ENCODE data around the gene NOTCH2.
"Not testable (repeated sequence)": the region's sequence is repeated elsewhere in the genome, so short reads cannot be mapped to it uniquely, and the experiment has no call there.

NOTCH2 gene

DNA sequence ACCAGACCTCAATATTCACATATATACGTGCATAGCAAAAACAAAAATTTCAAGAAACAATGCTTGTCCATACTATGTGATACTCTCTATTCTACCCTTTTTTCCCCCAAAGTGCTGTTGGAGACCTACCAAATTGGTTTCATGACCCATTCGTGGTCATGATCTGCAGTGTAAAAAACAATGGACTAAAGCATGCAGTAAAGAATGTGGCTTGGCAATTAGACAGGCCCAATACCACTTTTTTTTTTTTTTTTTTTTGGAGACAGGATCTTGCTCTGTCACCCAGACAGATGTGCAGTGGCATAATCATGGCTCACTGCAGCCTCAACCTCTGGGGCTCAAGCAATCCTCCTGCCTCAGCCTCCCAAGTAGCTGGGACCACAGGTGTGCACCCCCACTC lies 21.3 kb downstream of the NOTCH2 start:
- not testable (repeated sequence) for DNase-seq

DNA sequence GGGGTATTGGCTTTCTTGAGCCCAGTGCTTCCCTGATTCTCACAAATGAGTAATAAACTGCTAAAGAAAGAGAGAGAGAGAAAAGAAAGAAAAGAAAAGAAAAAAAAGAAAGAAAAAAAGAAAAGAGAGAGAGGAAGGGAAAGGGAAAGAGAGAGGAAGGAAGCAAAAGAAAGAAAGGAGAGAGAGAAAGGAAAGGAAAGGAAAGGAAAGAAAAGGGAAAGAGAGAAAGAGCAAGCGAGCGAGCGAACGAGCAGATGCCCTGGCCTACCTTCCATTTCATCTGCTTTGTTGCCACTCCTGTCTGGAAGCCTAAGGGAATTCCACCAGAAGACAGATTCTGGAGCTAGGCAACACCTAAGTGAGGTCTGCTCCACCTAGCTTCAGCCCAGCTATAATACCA lies 27.7 kb downstream of the NOTCH2 start:
- not testable (repeated sequence) for DNase-seq

DNA sequence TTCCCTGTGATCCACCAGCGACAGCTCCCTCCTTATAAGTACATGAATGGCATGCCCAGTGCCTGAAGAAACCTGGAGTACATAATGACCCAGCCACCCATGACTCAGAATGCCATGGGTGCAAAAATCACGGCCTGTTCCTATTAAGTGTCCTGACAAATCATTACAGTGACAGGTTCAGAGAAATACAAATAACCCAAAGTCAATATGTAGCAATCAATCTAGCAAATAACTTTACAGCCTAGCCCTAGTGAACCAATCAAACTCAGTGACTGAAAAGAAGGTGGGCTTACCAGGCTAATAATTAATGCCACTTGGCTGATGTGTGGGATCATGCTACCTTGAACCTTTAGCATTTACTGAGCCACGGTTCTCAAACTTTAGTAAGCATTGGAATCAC lies 37.2 kb downstream of the NOTCH2 start:
- DNase-seq, result not testable (repeated sequence)

DNA sequence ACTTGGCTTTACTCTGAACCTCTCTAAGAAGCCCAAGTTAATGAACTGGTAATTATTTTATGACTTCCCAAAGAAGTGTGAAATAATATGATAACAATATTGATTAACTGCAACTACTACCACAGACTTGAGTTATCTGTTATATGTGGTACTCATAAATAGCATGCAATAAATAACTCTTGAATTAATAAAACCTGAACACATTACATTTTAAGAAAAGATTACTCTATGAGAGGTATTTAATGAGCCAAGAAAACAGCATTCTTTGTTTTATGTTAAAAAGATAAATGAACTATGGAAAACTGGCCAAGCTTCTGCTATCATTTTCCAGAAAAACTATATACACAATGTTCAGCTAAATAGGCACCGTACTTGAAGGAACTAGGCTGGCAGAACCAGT lies 45.7 kb downstream of the NOTCH2 start:
- not testable (repeated sequence) for DNase-seq

DNA sequence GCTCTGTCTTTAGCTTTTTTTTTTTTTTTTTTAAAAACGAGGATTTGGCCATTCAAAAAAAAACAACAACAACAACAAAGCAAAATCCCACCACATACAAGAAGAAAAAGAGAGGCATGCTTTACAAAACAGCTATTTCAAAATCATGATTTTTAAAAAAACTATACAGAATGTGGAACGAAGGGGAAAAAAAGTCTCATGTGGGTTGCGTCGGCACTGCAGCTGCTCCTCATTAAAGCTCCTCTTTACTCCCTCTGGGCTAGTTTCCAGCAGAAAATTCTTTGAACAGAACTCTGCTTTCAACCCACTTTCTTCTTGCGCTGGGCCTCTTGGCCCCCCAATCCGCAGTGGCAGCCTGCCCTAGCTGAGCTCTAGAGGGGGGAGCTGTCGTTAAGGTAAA lies 54.5 kb downstream of the NOTCH2 start:
- DNase-seq, result not testable (repeated sequence)

DNA sequence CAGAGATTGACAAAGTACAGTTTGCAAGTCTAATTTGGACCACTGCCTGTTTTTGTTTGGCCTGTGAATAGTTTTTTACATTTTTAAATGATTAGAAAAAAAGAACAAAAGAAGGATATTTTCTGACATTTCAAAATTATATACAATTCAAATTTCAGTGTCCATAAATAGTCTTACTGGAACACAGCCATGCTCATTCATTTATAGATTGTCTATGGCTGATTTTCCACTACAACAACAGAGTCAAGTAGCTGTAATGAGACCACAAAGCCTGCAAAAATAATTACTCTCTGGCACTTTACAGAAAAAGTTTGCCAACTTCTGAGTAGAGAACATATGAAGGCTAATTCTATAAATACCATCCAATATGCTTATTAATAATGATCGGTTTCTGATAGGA lies 61.1 kb downstream of the NOTCH2 start:
- DNase-seq, result not testable (repeated sequence)

DNA sequence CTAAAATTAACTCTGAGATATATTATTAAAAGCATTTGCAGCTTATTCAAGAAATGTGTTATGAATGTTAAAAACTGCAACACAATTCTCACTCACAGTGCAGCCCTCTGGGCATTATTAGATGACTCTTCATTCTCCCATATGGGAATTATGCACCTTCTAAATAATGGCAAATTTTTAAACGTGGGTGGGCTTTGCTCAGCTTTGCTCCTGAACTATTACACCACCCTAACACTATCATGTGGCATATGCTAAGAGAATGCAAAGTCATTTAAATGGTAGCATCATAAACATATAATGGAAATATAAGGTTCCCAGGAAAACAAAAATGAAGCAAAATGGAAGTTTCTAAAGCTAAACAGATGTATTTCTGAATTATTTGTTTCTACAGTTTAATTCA lies 61.6 kb downstream of the NOTCH2 start:
- not testable (repeated sequence) for DNase-seq

DNA sequence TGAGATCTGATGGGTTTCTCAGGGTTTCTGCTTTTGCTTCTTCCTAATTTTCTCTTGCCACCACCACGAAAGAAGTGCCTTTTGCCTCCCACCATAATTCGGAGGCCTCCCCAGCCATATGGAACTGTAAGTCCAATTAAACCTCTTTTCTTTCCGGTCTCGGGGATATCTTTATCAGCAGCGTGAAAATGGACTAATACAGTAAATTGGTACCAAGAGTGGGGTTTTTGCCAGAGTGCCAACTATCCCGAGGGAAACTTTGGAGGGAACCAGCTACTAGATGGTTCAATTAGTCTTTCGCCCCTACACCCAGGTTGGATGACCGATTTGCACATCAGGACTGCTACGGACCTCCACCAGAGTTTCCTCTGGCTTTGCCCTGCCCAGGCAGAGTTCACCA lies 68.4 kb downstream of the NOTCH2 start:
- DNase-seq, result not testable (repeated sequence)

DNA sequence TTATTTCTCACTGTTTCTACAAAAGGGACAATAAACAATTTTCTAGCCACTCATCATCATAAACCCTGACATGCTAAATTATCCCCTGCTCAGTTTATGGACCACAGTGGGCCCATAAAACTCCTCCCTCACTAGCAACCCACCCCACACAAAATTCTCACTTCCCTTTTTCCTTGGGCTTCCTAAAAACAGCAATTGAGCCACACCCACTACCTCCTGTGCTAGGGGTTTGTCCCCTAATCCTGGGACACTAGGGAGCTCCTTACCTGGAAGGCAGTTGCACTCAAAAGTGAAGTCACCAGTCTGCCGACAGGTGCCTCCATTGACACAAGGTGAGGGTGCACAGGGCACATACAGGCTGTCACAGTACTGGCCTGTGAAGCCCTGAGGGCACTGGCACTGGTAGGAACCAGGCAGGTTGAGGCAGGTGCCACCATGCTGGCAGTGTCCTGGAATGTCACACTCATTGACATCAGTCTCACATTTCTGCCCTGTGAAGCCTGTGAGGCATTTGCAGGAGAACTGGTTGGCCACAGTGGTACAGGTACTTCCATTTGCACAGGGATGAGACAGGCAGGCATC lies 72.6 kb downstream of the NOTCH2 start:
- not testable (repeated sequence) for DNase-seq

DNA sequence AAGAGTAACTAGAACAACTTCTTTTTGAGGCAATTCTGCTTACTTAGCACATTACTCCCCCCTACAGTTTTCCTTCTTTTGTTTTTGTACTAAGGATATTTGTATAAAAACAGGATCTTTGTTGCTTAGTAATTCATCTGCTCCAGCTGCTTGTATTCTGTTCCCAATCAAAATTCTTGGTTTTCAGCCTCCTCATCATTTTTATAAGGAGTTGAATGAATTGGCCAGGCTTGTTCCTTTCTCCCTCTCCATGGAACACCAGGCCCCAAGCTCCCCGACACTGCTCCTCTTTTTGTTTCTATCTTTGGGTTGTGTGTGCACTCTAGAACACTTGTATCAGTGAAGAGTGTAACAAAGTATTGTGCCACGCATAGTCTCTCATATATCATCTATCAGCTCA lies 73.5 kb downstream of the NOTCH2 start:
- DNase-seq, result not testable (repeated sequence)

DNA sequence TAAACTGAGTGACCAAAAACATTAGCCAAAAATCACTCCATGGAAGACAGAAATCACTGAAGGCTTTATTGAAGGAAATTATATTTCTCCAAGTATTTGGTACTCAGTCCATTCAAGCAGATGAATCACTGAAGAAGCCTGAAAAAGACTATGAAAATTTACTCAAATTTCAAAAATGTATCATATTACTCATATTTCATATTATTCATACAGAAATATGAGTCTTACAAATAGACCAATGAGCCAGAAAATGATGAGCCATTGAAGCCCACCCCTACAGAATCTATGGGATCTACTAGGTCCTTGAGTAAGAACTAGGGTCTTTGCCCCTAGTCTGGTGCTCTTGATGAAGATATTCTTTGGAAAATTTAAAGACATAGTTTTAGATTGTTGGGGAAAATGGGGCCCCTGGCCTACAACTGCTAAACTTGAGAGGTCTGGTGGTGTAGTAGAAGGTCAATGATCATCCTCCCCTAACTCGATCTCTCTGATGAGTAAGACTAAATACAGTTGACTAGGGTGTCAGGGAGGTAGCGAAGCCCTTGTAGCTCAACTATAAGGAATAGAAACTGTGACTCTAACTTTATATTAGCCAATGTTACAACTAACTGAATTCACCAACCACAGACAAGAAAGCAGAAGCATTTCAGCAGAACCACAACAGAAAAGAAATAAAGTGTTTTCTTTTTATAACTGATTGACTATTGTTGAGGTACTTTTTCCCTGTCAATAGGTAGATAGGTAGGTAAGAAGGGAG lies 81.0 kb downstream of the NOTCH2 start:
- DNase-seq, result no peak

DNA sequence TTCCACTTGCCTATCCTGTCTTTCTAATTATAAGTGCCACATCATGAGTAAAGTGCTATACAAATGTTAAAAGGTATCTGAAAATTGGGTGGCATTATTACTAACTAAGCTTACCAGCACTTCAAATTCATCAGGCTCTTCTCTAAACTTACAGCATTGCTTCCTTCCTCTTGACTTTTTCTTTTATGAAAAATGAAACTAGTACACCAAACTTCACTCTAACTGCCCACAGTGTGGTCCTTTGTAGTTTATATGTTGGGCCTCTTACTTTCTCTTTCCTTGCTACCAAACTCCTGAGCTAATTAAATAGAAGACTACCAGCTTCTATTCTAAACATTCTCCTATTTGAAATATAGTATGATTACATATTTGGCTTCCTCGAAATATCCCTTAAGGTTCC lies 81.8 kb downstream of the NOTCH2 start:
- DNase-seq, result no peak

DNA sequence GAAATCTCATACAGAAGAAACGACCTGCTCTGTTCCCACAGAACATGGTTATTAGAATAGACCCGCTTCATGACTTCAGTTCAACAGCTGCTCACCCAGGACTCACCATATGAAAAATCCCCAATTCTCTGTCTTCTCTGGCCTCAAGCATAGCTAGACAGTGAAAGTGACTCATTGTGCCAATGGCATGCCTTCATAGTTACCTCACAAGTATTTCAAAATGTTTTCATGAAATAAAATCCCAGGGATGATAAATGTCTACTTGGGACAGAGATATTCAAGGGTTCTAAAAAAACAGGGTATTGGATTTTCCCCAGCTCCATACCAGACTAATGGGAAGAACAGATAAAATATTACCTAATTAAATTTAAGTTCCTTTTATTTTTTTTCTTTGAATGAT lies 82.3 kb downstream of the NOTCH2 start:
- DNase-seq, result no peak

DNA sequence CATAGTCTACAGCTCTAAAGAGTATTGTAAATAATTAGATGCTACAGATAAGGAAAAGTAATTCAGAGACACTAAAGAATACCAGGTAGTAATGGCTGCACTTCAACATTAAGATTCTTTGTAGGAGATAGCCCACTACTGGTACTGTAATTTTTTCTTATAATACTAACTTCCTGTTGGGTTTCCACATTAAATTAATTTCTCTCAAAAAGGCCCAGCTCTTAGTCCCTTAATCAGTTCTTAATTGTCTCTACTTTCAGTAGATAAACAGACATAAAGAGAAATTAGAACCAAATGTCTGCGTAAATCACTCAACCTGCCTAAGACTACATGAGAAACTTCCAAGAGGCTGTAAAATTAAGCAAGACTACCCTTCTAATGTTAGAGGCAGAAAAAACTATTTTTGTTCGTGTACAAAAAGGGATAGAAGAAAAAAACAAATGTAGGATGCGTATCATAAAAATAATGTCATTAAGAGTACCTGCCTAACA lies 83.4 kb downstream of the NOTCH2 start:
- no peak for DNase-seq

DNA sequence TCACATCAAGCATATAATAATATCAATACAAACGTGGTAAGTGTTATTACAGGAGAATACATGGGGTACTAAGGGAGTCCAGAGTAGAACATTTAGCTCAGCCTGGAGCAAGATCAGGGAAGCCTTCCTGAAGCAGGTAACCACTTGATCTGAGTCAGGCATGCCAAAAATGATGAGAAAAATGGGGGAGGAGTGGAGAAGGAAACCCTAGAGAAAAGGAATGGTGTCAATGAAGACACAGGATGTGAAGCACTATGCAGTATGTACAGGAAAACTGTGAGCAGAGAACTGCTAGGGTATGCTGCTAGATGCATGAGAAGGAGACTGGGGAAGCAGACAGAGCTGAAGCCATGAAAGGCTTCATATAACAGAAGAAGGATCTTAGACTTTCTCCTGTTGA lies 84.7 kb downstream of the NOTCH2 start:
- DNase-seq, result no peak

DNA sequence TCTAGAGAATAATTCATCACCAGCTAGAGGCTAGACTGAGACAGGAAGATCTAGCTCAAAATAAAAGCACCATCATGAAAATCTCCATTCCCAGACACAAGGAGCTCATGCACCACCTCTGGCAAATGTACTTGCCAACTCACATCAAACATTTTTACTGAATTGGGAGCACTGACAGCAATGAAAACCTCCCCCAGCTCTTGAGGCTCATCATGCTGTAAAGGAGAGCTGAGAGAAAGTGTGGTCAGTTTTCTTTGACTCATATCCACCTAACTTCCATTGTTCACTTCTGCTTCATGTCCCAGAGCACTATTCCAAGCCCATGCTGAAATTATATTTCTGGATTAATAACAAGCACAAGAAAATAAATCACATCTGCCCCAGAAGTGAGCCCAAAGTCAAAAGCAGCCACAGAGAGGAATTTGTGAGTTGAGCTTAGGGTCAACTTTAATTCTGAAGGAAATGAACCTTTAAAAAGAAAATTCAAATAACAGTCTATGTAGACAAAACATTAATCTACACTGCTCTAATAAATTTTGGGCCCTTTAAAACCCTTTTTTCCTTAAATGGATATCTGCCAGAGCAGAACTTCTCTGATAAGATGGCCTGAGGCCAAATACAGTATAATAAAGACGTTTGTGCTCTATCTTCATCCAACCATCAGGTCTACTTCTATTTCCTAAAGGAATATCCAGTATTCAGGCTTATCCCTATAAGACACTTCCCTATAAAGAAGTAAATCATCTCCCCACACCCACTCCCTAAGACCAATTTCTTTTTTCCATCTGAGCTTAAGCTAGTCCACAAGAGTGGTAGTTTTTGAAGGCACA lies 87.3 kb downstream of the NOTCH2 start:
- no peak for DNase-seq

DNA sequence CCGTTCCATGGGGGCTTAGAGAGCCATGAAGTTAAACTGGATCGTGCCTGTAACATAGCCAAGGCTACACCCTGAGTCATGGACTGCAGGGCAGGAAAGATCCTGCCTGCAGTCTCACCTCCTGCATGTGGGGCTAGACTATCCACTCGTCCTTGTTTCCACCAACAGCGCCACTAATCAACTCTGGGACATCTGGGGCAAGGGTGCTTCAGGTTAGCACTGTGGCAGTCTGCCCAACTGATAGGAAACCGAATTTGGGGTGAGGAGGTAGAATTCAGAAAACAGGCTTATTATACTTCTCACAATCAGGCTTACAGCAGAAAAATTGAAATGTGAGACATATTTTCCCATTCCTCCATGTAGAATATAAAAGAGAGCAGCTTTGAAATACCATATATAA lies 88.0 kb downstream of the NOTCH2 start:
- no peak for DNase-seq

DNA sequence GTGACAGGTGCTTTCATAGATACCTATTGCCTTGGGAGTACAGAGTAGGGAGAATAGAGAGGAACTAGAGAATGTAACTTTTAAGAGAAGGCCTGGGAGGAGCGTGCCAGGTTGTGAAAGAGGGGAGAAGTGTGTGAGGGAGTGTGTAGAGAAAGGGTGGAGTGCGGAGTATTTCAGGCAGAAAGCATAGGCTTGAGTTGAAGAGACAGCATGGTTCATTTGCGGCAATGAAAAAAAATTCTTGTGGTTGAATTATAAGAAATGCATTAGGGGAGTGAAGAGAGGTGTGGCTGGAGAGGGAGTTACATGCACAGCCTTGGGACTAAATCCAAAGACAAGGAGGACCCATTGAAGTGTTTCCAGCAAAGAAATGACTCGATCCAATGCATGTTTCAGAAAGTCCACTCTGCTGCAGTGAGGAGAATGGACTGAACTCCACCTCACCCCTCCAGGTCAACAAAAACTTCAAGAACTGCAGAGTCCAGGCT lies 91.4 kb downstream of the NOTCH2 start:
- DNase-seq, result no peak

DNA sequence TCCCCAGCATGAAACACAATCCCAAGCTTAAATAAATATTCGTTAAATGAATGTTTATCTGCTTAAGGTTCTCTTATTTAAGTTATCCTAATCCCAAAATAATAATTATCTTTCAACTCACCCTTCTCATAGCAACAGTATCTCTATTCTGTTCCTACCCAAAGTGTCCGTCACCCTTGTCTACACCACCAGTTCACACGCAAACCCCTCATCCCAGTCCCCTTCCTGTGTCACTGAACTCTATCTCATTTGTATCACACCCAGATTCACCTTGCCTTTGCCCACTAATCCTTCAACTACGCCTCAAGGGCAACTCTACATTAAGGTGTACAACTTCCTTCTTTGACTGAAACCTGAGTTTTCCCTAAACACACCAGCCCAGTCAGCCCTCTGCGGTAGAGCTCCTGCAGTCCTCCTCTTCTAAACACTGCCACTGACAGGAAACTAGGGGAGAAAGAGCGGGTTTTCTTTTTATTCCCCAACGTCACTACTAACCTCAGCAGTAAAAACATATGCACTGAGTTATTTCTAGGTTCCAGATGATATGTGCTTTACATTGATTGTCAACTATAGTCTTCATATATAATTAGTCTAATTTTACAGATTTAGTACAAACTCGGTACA lies 92.2 kb downstream of the NOTCH2 start:
- not testable (repeated sequence) for DNase-seq

DNA sequence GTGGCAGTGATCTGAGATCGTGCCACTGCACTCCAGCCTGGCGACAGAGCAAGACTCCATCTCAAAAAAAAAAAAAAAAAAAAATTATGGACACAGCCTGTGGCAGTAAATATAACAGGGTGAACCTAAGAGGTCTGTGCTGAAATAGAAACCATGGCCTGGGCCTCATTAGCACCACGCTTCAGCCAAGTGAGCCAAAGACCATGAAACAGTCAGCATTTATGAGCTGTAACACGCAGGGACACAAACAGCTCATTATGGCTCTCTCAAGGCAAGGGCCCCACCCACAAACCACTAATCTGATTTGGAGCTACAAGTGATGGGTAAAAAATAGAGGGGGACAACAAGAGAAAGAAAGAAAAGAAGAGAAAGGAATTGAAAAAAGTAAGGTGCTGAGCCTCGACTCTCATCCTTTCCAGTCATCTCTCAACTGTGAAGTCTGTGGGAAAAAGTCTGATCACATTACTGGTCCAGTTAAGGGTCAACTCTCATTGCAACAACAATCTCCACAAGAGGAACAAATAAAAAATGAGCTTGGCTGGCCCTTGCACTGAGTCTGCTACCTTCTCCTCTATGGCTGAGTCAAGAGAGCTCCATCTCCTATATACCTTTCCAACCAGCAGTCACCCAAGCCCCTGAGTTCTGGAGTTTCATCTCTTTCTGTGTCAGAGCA lies 93.7 kb downstream of the NOTCH2 start:
- not testable (repeated sequence) for DNase-seq

DNA sequence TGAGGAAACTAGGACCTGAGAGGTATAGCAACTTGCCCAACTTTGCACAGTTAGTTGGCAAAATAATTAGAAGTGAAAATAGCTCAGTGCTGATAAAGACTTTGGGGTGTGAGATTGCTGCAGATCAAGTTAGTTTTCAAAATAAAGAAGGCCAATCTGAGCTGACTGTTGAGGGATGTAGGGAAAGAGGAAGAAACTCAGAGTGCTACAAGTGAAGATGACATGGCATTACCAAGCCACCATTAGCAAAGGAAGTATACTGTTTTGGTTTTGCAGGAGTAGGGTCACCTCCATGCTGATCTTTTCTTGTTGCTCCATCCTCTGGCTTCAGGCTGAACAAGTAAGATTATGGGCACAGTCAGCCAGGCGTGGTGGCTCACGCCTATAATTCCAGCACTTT lies 94.5 kb downstream of the NOTCH2 start:
- no peak for DNase-seq

DNA sequence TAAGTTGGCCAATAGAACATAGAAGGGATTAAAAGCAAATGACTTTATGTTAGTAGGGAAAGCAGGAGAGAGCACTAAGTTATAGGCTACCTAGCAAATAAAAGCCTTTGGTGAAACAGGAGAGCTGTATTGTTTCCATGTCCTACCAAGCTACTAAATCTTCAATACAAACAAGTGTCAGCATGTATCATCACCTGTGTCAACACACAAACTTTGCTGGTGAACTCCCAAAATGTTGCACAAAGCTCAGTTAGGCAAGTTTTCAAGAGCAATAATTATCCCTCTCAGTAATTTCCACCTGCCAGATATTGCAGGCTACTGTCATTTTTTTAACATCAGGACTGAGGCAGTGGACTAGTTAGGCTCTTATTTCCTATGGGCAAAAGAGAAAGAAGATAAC lies 95.4 kb downstream of the NOTCH2 start:
- DNase-seq, result no peak

All from activated CD8-positive, alpha-beta memory T cell treated with anti-CD3 and anti-CD28 coated beads, Interleukin-2, amount 50 U/mL, for 48 hours (primary cell).